Osteoblast (primary cell): ENCODE measurements around the gene PTPRD. TPM values are rescaled to one million over a fixed set of nuclear protein-coding genes. Genes with fewer than 3 reads are reported as not detected.
A peak's percentile ranks its signal among the peaks of the same experiment; 100 is the strongest.

Source experiments
- DNase-seq: peaks from one replicate; pipeline ENCODE4 v3.0.0; 2011; ENCODE audit warnings: low spot score, mixed read lengths; ENCODE audit not compliant: insufficient read length; ENCODE audit errors: missing footprints
- H2AFZ ChIP-seq: 2 replicates; pipeline ENCODE4 v1.6.0; 2011; ENCODE audit warnings: mild to moderate bottlenecking, low read length
- H3K27ac ChIP-seq: 2 replicates; pipeline ENCODE4 v1.5.1; 2011; ENCODE audit warnings: mild to moderate bottlenecking, low read depth, low read length, moderate library complexity
- H3K27me3 ChIP-seq: 2 replicates; pipeline ENCODE4 v1.6.0; 2012; ENCODE audit warnings: mild to moderate bottlenecking, control low read depth, inconsistent platforms, low read length, moderate library complexity; ENCODE audit not compliant: insufficient read depth
- H3K36me3 ChIP-seq: 2 replicates; pipeline ENCODE4 v1.5.1; 2011; ENCODE audit warnings: mild to moderate bottlenecking, low read length, control low read depth, moderate library complexity; ENCODE audit not compliant: insufficient read depth
- H3K4me1 ChIP-seq: 2 replicates; pipeline ENCODE4 v1.5.1; 2011; ENCODE audit warnings: mild to moderate bottlenecking, low read length, control low read depth, moderate library complexity; ENCODE audit not compliant: insufficient read depth
- H3K4me2 ChIP-seq: 2 replicates; pipeline ENCODE4 v1.6.0; 2011; ENCODE audit warnings: mild to moderate bottlenecking, low read length; ENCODE audit not compliant: insufficient read depth
- H3K4me3 ChIP-seq: fragments of 200-600 bp; sonication (generic); 3 replicates; pipeline ENCODE4 v1.5.1; 2012; ENCODE audit warnings: mild to moderate bottlenecking, low read length, inconsistent platforms; ENCODE audit not compliant: insufficient read depth
- H3K79me2 ChIP-seq: 2 replicates; pipeline ENCODE4 v1.6.0; 2012; ENCODE audit warnings: mild to moderate bottlenecking, low read length, control low read depth, inconsistent platforms; ENCODE audit not compliant: insufficient read depth
- H3K9me3 ChIP-seq: 2 replicates; pipeline ENCODE4 v1.5.1; 2011; ENCODE audit warnings: low read depth, low read length, control low read depth
- H4K20me1 ChIP-seq: 2 replicates; pipeline ENCODE4 v1.6.0; 2012; ENCODE audit warnings: mild to moderate bottlenecking, low read length, control low read depth; ENCODE audit not compliant: insufficient read depth
- total RNA-seq: library from RNA; depleted of rRNA; stranded (reverse); fragments of >200 nt; gene quantifications from 2 replicates; pipeline ENCODE4 v1.2.3, GENCODE V29; 2012
- TF ChIP-seq, protein P1 (sequence below): IDR thresholded peaks from 2 replicates; pipeline ENCODE4 v1.5.1; 2011; ENCODE audit warnings: mild to moderate bottlenecking, low read depth, low read length, moderate library complexity; ENCODE audit errors: extremely low read depth

The PTPRD gene
- total RNA-seq, 1 donor = 23.9 TPM

DNA sequence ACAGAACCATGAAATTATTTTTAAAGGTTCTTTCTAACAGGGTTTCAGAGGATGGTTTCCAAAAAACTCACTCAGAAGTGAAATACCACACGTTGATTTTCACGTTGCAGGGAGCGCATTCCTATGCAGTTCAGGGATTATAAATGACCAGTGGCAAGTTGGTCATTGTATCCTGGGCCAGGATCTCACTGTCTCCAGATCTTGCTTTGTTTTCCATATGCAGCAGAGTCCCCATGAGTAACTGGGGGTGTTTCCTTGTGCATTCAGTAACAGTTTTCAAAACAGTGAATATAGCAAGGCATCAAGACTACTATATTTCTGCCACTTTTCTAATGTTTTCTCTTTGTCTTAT, 1748.3 kb downstream of the PTPRD start:
- Histone ChIP-seq H3K27ac (no peak overlapping the region), H4K20me1 (no peaks in the 10 kb centered on the region), H3K36me3 (no peaks in the 10 kb centered on the region), H3K79me2 (no peaks in the 10 kb centered on the region), H3K4me2 (peak overlapping the region; percentile 3), H3K4me1 (no peaks in the 10 kb centered on the region), H3K9me3 (no peaks in the 10 kb centered on the region), H2AFZ (no peak overlapping the region), H3K27me3 (peaks cover 4% of the 10 kb centered on the region), H3K4me3 (no peak overlapping the region)
- TF ChIP-seq, protein P1, sequence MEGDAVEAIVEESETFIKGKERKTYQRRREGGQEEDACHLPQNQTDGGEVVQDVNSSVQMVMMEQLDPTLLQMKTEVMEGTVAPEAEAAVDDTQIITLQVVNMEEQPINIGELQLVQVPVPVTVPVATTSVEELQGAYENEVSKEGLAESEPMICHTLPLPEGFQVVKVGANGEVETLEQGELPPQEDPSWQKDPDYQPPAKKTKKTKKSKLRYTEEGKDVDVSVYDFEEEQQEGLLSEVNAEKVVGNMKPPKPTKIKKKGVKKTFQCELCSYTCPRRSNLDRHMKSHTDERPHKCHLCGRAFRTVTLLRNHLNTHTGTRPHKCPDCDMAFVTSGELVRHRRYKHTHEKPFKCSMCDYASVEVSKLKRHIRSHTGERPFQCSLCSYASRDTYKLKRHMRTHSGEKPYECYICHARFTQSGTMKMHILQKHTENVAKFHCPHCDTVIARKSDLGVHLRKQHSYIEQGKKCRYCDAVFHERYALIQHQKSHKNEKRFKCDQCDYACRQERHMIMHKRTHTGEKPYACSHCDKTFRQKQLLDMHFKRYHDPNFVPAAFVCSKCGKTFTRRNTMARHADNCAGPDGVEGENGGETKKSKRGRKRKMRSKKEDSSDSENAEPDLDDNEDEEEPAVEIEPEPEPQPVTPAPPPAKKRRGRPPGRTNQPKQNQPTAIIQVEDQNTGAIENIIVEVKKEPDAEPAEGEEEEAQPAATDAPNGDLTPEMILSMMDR = no peak
- no peak for DNase-seq

DNA sequence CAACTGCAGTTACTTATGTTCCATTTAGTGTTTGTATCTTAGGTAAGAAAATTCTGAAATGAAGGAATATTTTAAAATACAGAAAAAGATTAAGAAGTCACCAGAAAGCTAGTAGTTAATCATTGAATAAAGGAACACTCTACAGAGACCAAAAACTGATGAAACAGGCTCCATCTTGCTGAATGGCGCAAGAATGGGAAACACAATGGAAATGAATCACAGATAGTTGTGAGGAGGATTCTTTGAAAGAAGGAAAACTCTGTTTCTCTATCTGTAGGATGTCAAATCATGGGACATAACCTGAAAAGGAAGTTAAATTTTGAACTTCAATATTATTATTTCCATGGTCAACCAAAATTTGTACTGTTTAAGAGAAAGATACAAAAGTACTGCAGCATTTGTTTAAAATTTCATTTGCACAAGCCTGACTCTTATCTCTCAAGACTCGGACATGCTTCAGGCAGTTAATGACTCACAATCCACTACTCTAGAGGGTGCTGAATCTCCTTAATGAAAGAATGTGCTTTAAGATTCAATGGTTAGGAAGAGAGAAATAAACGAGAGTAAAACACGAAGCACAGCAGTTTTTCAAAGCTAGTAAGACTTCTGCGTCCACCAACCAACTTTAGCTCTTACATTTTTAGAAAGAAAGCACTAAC, 1748.8 kb downstream of the PTPRD start:
- Histone ChIP-seq H4K20me1 (no peaks in the 10 kb centered on the region), H3K4me1 (no peaks in the 10 kb centered on the region), H3K9me3 (no peaks in the 10 kb centered on the region), H3K4me3 (no peak overlapping the region), H3K36me3 (no peaks in the 10 kb centered on the region), H3K27ac (no peak overlapping the region), H3K79me2 (no peaks in the 10 kb centered on the region), H2AFZ (no peak overlapping the region), H3K27me3 (peaks cover 9% of the 10 kb centered on the region), H3K4me2 (peak overlapping the region; percentile 3)
- TF ChIP-seq, protein P1 = no peak
- no peak for DNase-seq

DNA sequence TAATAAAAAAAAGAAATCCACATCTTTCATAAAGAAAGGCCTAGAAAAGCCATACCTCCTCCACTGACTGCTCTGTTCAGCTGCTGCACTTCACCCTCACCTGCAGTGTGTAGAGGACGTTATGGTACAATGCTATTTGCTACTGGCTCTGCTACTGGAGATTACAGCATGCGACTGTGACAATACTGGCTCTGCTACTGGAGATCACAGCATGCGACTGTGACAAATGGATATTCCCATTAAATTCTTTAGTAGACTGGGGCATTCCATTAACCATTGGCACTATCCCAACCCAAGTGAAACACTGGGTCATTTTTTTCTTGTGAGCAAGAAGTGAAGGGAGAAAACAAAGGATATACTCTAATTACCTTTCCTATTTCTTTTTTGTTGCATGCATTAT, 1749.7 kb downstream of the PTPRD start:
- no peaks in the 10 kb centered on the region for H3K36me3 ChIP-seq
- TF ChIP-seq, protein P1 = no peak
- H2AFZ ChIP-seq = no peak overlapping the region
- no peak overlapping the region for H3K27ac ChIP-seq
- H3K79me2 ChIP-seq = no peaks in the 10 kb centered on the region
- DNase-seq = no peak
- no peaks in the 10 kb centered on the region for H4K20me1 ChIP-seq
- peaks cover 10% of the 10 kb centered on the region for H3K27me3 ChIP-seq
- no peak overlapping the region for H3K4me3 ChIP-seq
- H3K4me2 ChIP-seq = no peak overlapping the region
- H3K9me3 ChIP-seq = no peaks in the 10 kb centered on the region
- no peaks in the 10 kb centered on the region for H3K4me1 ChIP-seq

DNA sequence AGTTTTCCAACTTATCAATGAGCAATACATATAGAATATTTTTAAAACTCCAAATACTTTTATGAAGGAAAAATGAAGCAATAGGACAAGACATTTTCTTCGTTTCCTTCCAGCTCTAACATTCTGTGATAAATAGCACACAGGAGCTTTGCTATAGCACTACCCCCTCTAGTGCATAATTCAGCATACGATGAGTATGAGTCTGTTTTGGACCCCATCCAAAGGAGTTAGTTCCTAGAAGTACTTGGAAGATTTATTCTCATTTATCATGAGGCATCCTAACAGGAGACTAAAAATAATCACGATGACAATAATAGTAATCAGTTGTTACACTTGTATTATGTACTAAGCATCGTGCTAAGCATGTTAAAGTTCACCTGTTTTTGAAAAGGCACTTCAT, 1751.9 kb downstream of the PTPRD start:
- H3K79me2 ChIP-seq = no peaks in the 10 kb centered on the region
- H3K4me3 ChIP-seq = no peak overlapping the region
- peaks cover 20% of the 10 kb centered on the region for H3K27me3 ChIP-seq
- H3K9me3 ChIP-seq = no peaks in the 10 kb centered on the region
- no peaks in the 10 kb centered on the region for H4K20me1 ChIP-seq
- peak; percentile 51 for DNase-seq
- no peak overlapping the region for H3K27ac ChIP-seq
- no peak overlapping the region for H2AFZ ChIP-seq
- H3K36me3 ChIP-seq = no peaks in the 10 kb centered on the region
- H3K4me1 ChIP-seq = peaks cover 5% of the 10 kb centered on the region
- TF ChIP-seq, protein P1 = no peak
- H3K4me2 ChIP-seq = no peak overlapping the region
